K562 treated with DMSO at 1 percent for 24 hours (cell line): ENCODE results near the gene RAB24. TPM values are rescaled to one million over a fixed set of nuclear protein-coding genes. Genes with fewer than 3 reads are reported as not detected.

Experiments used
- total RNA-seq: library from RNA; unstranded; fragments of 300-600 nt; gene quantifications from 2 replicates; pipeline ENCODE4 v1.2.3, GENCODE V29; 2022; ENCODE audit warnings: low read depth; ENCODE audit not compliant: insufficient read depth

The RAB24 gene
- total RNA-seq: 65.7 and 72.5 TPM in 2 replicates

GRCh38 chr5:177303121-177303924, at the start of gene RAB24, which contains the start of gene PRELID1:
Gene RAB24 (minus strand): TSS chr5:177303719. CDS start chr5:177303288, 431 bp downstream.
Gene PRELID1 (plus strand): TSS chr5:177303799. CDS start chr5:177303986, 187 bp downstream.

DNA sequence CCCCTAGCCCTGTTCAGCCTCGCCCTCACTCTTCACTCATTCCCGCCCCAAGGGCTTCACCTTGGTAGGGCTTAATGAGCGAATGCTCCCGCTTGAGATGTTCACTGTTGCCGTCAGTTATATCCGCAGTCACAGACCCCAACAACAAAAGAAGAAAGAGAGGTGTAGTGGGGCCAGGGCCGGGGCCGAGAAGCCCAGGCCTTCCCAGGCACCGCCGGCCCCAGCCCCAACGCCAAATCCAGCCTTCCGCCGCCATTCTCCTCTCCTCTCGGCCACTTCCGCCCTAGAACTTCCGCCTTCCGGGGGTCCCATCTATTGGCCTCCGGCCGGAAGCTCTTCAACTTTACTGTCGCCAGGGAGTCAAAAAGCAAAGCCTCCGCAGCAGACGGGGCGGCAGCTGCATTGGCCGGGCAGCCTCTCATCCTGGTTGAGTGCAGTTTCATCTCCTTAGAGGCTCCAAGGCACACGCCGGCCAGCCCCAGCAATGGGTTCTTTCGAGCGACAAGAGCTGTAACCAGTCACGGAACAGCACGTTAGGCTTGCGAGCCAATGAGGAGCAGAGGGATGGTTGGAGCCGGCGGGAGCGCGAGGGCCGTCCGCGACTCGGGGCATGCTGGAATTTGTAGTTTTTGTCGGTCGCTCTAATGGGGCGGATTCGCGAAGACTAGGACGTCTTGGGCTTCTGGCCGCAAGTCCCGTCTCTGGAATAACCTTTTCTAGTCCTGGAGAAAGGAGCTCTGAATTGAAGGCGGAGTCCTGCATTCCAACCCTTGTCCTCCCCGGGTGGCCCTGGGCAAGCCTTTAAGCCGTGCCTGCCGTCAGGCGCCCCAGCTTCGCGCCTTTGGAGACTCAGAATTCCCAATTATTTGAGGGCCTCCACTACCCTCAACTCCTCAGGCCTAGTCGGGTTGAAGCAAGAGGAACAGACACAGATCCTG, 48.1 kb upstream of the RAB24 start, which contains the start of gene LMAN2:
Gene LMAN2 (minus strand): TSS at position 277 of the 938 bp plus-strand sequence. CDS start 21 bp downstream, at position 256.

DNA sequence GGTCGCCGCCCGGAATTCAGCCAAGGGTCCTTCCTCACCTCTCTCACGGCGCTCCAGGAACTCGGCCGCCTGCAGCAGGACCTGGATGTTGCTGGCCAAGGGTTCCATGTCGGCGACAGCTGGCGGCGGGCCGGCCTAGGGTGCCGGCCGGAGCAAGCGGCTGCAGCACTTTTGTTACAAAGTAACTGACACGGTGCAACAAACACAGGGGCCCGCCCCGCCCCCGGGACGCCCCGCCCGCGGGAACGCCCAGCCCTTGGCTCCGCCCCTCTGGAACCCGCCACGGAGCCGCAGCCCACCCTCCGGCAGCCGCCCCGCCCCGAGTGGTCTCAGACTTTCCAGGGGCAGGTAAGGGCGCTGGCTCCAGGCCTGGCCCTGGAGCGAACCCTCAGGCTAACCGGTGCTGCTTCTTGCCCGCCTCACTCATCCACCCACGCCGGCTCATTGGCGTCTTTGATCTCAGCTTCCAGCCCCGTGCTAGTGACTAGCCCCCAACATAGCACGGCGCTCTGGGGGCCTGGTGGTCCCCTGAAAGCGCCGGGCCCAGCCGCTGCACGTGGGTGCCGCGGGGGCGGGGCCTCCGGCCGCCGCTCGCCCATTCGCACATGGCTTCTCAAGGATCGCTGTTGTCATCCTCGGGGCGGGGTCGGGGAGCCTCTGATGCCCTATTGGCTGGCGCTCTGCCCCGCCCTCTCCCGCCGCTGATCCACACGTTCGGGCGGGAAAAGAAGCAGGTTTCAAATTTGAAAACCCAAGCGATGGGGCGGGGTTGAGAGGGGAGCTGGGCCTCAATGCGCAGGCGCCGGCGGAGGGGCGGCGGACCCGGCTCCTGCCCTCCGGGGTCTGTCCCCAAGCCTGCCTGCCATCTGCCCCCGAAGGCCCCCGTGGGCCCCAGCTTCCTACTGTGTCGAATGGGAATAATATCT, 8.5 kb upstream of the RAB24 start, which contains the start of gene MXD3:
Gene MXD3 (minus strand): TSS at position 176 of the 926 bp plus-strand sequence. CDS start 68 bp downstream, at position 108.

Other genes starting within 250 kb of the RAB24 start
- gene FGFR4, start 216.8 kb downstream of the RAB24 start, total RNA-seq: 10.2 and 11.2 TPM in 2 replicates
- gene NSD1, start 169.9 kb downstream of the RAB24 start, total RNA-seq: 11.6 and 12.3 TPM in 2 replicates
- 251 and 270 TPM in 2 replicates for gene PRELID1, start 80 bp upstream of the RAB24 start, total RNA-seq
- gene MXD3, start 8.2 kb upstream of the RAB24 start, total RNA-seq: 58.8 and 72.8 TPM in 2 replicates
- gene LMAN2, start 47.9 kb upstream of the RAB24 start, total RNA-seq: 426 and 497 TPM in 2 replicates
- 81.9 and 107 TPM in 2 replicates for gene RGS14, start 54.2 kb upstream of the RAB24 start, total RNA-seq
- gene SLC34A1, start 80.7 kb upstream of the RAB24 start, total RNA-seq: not detected in 2 replicates
- gene PFN3, start 96.9 kb upstream of the RAB24 start, total RNA-seq: not detected in 2 replicates
- gene F12, start 105.8 kb upstream of the RAB24 start, total RNA-seq: 19.3 and 20.7 TPM in 2 replicates
- gene GRK6, start 123.0 kb upstream of the RAB24 start, total RNA-seq: 89.2 and 102 TPM in 2 replicates
- gene PRR7, start 143.1 kb upstream of the RAB24 start, total RNA-seq: 5.4 and 7.9 TPM in 2 replicates
- gene DBN1, start 169.9 kb upstream of the RAB24 start, total RNA-seq: 40.6 and 45.5 TPM in 2 replicates
- 153 and 165 TPM in 2 replicates for gene PDLIM7, start 193.9 kb upstream of the RAB24 start, total RNA-seq
- 22.7 and 24.6 TPM in 2 replicates for gene DOK3, start 206.1 kb upstream of the RAB24 start, total RNA-seq
- 101 and 128 TPM in 2 replicates for gene DDX41, start 213.2 kb upstream of the RAB24 start, total RNA-seq